IMR-90 (cell line): ENCODE measurements around the gene PTGS1. TPM values are rescaled to one million over a fixed set of nuclear protein-coding genes. Genes with fewer than 3 reads are reported as not detected.

ENCODE experiments used
- ATAC-seq: fragments of 200-7000 bp; cut with Tn5 transposase; 2 replicates; pipeline ENCODE4 v1.9.1; 2020; ENCODE audit warnings: low read depth, mild to moderate bottlenecking, moderate library complexity
- BruUV-seq: library from RNA; stranded (reverse); fragments of 400-500 nt; replicated peaks from 2 replicates; lab custom pipeline; 2021; lab: Mats Ljungman, UMichigan
- CTCF ChIA-PET: fragments of 300-600 bp; formaldehyde crosslinking; extraction: SDS; loops from one replicate; lab custom pipeline; 2021; ENCODE audit warnings: antibody characterized with exemption; lab: Yijun Ruan, JAX
- POLR2A ChIA-PET: fragments of 300-600 bp; sonication (Branson Sonifier 250); formaldehyde crosslinking; loops from one replicate; lab custom pipeline; 2022; ENCODE audit warnings: antibody characterized with exemption; ENCODE audit not compliant: unreplicated experiment; lab: Charles Lee
- DNase-seq: peaks from one replicate; pipeline ENCODE4 v3.0.0; 2013
- H2AFZ ChIP-seq: replicated peaks from 2 replicates; pipeline ENCODE3; 2013; ENCODE audit warnings: low read length, mild to moderate bottlenecking; ENCODE audit not compliant: poor library complexity
- H2AK5ac ChIP-seq: 2 replicates; pipeline ENCODE4 v1.6.1; 2013; ENCODE audit warnings: low read depth, low read length, inconsistent platforms
- H2AK9ac ChIP-seq: replicated peaks from 2 replicates; pipeline ENCODE3; 2013; ENCODE audit warnings: mild to moderate bottlenecking, low read depth, low read length, moderate library complexity; ENCODE audit not compliant: poor library complexity
- H2BK120ac ChIP-seq: 2 replicates; pipeline ENCODE4 v1.6.1; 2013; ENCODE audit warnings: low read depth, low read length, inconsistent platforms
- H2BK15ac ChIP-seq: 3 replicates; pipeline ENCODE4 v1.6.1; 2013; ENCODE audit warnings: low read depth, low read length, inconsistent platforms
- H2BK20ac ChIP-seq: 2 replicates; pipeline ENCODE4 v1.6.1; 2013; ENCODE audit warnings: low read depth, mild to moderate bottlenecking, inconsistent platforms, low read length, moderate library complexity
- H2BK5ac ChIP-seq: 2 replicates; pipeline ENCODE4 v1.6.1; 2013; ENCODE audit warnings: mild to moderate bottlenecking, low read depth, low read length, inconsistent platforms; ENCODE audit not compliant: poor library complexity, severe bottlenecking
- H3K14ac ChIP-seq: replicated peaks from 2 replicates; pipeline ENCODE4 v1.6.1; 2013; ENCODE audit warnings: low read depth, low read length, inconsistent platforms
- H3K18ac ChIP-seq: 2 replicates; pipeline ENCODE4 v1.6.1; 2013; ENCODE audit warnings: low read depth, low read length, control low read depth
- H3K23ac ChIP-seq: 2 replicates; pipeline ENCODE4 v1.6.1; 2013; ENCODE audit warnings: low read depth, low read length, inconsistent platforms
- H3K27ac ChIP-seq: 2 replicates; pipeline ENCODE4 v1.5.1; 2013; ENCODE audit warnings: mild to moderate bottlenecking, control low read depth, low read length; ENCODE audit not compliant: insufficient read depth
- H3K27me3 ChIP-seq: 2 replicates; pipeline ENCODE4 v1.6.1; 2013; ENCODE audit warnings: low read length; ENCODE audit not compliant: control insufficient read depth, insufficient read depth
- H3K36me3 ChIP-seq: 2 replicates; pipeline ENCODE4 v1.6.1; 2013; ENCODE audit warnings: low read length, mixed read lengths; ENCODE audit not compliant: control insufficient read depth, insufficient read depth
- H3K4ac ChIP-seq: 2 replicates; pipeline ENCODE4 v1.6.1; 2013; ENCODE audit warnings: low read depth, low read length, inconsistent platforms
- H3K4me1 ChIP-seq: 2 replicates; pipeline ENCODE4 v1.6.1; 2013; ENCODE audit warnings: low read length, mixed read lengths; ENCODE audit not compliant: control insufficient read depth, insufficient read depth
- H3K4me2 ChIP-seq: 2 replicates; pipeline ENCODE4 v1.6.1; 2013; ENCODE audit warnings: low read depth, mild to moderate bottlenecking, control low read depth, low read length, moderate library complexity
- H3K4me3 ChIP-seq: 2 replicates; pipeline ENCODE4 v1.5.1; 2013; ENCODE audit warnings: low read depth, mild to moderate bottlenecking, control low read depth, low read length, moderate library complexity; ENCODE audit not compliant: insufficient read depth
- H3K56ac ChIP-seq: 2 replicates; pipeline ENCODE4 v1.6.1; 2013; ENCODE audit warnings: low read length, inconsistent platforms; ENCODE audit not compliant: insufficient read depth; ENCODE audit errors: extremely low read depth
- H3K79me1 ChIP-seq, 2 experiments: 2 replicates each; pipeline ENCODE4 v1.6.1; 2013; ENCODE audit warnings: low read length in 2 of 2, inconsistent platforms in 1 of 2, low read depth in 1 of 2
- H3K9ac ChIP-seq: 2 replicates; pipeline ENCODE4 v1.6.1; 2013; ENCODE audit warnings: low read depth, low read length, control low read depth
- H3K9me1 ChIP-seq: 2 replicates; pipeline ENCODE4 v1.6.1; 2013; ENCODE audit warnings: low read length, inconsistent platforms; ENCODE audit not compliant: insufficient read depth
- H3K9me3 ChIP-seq: 2 replicates; pipeline ENCODE4 v1.6.1; 2013; ENCODE audit warnings: low read length; ENCODE audit not compliant: control insufficient read depth, insufficient read depth
- H4K20me1 ChIP-seq: 2 replicates; pipeline ENCODE4 v1.6.1; 2013; ENCODE audit warnings: low read length, inconsistent platforms; ENCODE audit not compliant: insufficient read depth
- H4K5ac ChIP-seq: 2 replicates; pipeline ENCODE4 v1.6.1; 2013; ENCODE audit warnings: mild to moderate bottlenecking, low read depth, low read length, control low read depth
- H4K8ac ChIP-seq, 2 experiments: 2 replicates each; pipeline ENCODE4 v1.6.1; 2013; ENCODE audit warnings: low read depth in 2 of 2, low read length in 2 of 2, control low read depth in 1 of 2, inconsistent platforms in 1 of 2
- H4K91ac ChIP-seq: 2 replicates; pipeline ENCODE4 v1.6.1; 2013; ENCODE audit warnings: low read depth, low read length, inconsistent platforms; ENCODE audit not compliant: insufficient read depth
- BHLHE40 ChIP-seq: fragments of 150-350 bp; IDR thresholded peaks from 2 replicates; pipeline ENCODE4 v1.6.1; 2016; ENCODE audit warnings: mild to moderate bottlenecking, low read depth, low read length
- CEBPB ChIP-seq: IDR thresholded peaks from 2 replicates; pipeline ENCODE4 v1.6.1; 2012; ENCODE audit warnings: low read depth, low read length, improper control_type of control experiment
- MAFK ChIP-seq: IDR thresholded peaks from 2 replicates; pipeline ENCODE4 v1.6.1; 2012; ENCODE audit warnings: low read depth, low read length, improper control_type of control experiment
- MAZ ChIP-seq: IDR thresholded peaks from 2 replicates; pipeline ENCODE4 v1.6.1; 2012; ENCODE audit warnings: low read depth, mild to moderate bottlenecking, low read length, improper control_type of control experiment, moderate library complexity, borderline replicate concordance
- POLR2A ChIP-seq: IDR thresholded peaks from 2 replicates; pipeline ENCODE4 v1.6.1; 2012; ENCODE audit warnings: mild to moderate bottlenecking, low read depth, low read length
- RAD21 ChIP-seq: IDR thresholded peaks from 2 replicates; pipeline ENCODE4 v1.6.1; 2012; ENCODE audit warnings: low read length, improper control_type of control experiment
- RFX5 ChIP-seq: IDR thresholded peaks from 2 replicates; pipeline ENCODE4 v1.8.0; 2012; ENCODE audit warnings: low read depth, mild to moderate bottlenecking, low read length, moderate library complexity
- SMC3 ChIP-seq: fragments of 150-350 bp; IDR thresholded peaks from 2 replicates; pipeline ENCODE4 v1.6.1; 2016; ENCODE audit warnings: low read depth, mild to moderate bottlenecking, antibody characterized with exemption, low read length, moderate library complexity
- WGBS, 2 experiments: methylation state at CpG; one replicate each; pipeline versions ENCODE4 v1.1.5 to v1.1.7; 2013; ENCODE audit warnings: missing lambda C conversion rate in 2 of 2; ENCODE audit not compliant: insufficient read length in 1 of 2; ENCODE audit errors: extremely low coverage in 2 of 2; 5-methylcytosine and 5-hydroxymethylcytosine counted together
- dilution Hi-C: fragments of 300-500 bp; cut with HindIII; formaldehyde crosslinking; loops from one replicate; pipeline ENCODE4 v1.14.3; 2018; ENCODE audit warnings: low sequenced_read_pairs; ENCODE audit not compliant: unreplicated experiment
- in situ Hi-C: fragments of 300-500 bp; cut with MboI; formaldehyde crosslinking; loops from 3 replicates; pipeline ENCODE4 v1.14.3; 2019; ENCODE audit warnings: low sequenced_read_pairs, inconsistent platforms, mixed read lengths
- intact Hi-C: fragments of 100-400 bp; cut with micrococcal nuclease; formaldehyde crosslinking; loops from 2 replicates; pipeline ENCODE4 v1.10.0; 2022
- polyA plus RNA-seq, 3 experiments: library from polyadenylated mRNA; depleted of rRNA; stranded (reverse); fragments of >200 nt; gene quantifications; 2 replicates each; pipeline ENCODE4 v1.2.3, GENCODE V29; 2012; ENCODE audit warnings: low replicate concordance in 1 of 3
- total RNA-seq: library from RNA; depleted of rRNA; stranded (reverse); fragments of >200 nt; gene quantifications from 2 replicates; pipeline ENCODE4 v1.2.3, GENCODE V29; 2012

Gene PTGS1
- total and polyA plus RNA-seq, 2 of the 4 experiments (the other 2 are of a cell fraction): 24.7 to 38.3 TPM

GRCh38 chr9:122371846-122372245 lies 1.0 kb downstream of the PTGS1 start:
- H4K91ac ChIP-seq: peak overlapping the region; percentile 50
- peak overlapping the region; percentile 64 for H2BK120ac ChIP-seq
- peak overlapping the region; percentile 71 for H3K9ac ChIP-seq
- POLR2A ChIA-PET: no interaction called here
- peak overlapping the region; percentile 61 for H3K27ac ChIP-seq
- DNase-seq (no peak), ATAC-seq (no peak)
- H2BK5ac ChIP-seq: no peak overlapping the region
- peaks cover 35 to 57% of the 10 kb centered on the region in 2 experiments; a peak in 3 of 4 replicates for H3K79me1 ChIP-seq
- peak overlapping the region; percentile 81 for H3K4me3 ChIP-seq
- H4K20me1 ChIP-seq: no peaks in the 10 kb centered on the region
- peak overlapping the region; percentile 29 for H2BK20ac ChIP-seq
- H4K8ac ChIP-seq: peak overlapping the region; percentile 45 to 94; a peak in 3 of 4 replicates
- peak overlapping the region; percentile 86 for H2AK9ac ChIP-seq
- no peaks in the 10 kb centered on the region for H3K27me3 ChIP-seq
- H3K9me1 ChIP-seq: peaks cover 34% of the 10 kb centered on the region
- BruUV-seq: no TSS peak
- CTCF ChIA-PET: no interaction called here
- in situ Hi-C loops (loop anchor here (10.0 kb wide), 1 partner anchor 443 kb away; no protein-coding TSS in a partner anchor), intact Hi-C loops (no loop called here), dilution Hi-C loops (no loop called here)
- H3K4me1 ChIP-seq: peaks cover 42% of the 10 kb centered on the region
- peak overlapping the region; percentile 21; the same call in 1 of the 2 replicates for H3K18ac ChIP-seq
- H3K36me3 ChIP-seq: peaks cover 5% of the 10 kb centered on the region
- peak overlapping the region; percentile 31; the same call in 1 of the 2 replicates for H4K5ac ChIP-seq
- no peaks in the 10 kb centered on the region for H3K9me3 ChIP-seq
- H2AK5ac ChIP-seq: peak overlapping the region; percentile 80
- WGBS, 2 experiments: no CpG with 5 or more reads among the region's 8 CpGs
- peak overlapping the region; percentile 34; the same call in 1 of the 2 replicates for H3K56ac ChIP-seq
- H3K4ac ChIP-seq: peak overlapping the region; percentile 72
- TF ChIP-seq RAD21 (no peak), RFX5 (no peak), BHLHE40 (no peak), CEBPB (no peak), SMC3 (no peak), POLR2A (no peak), MAZ (no peak), MAFK (no peak)
- H3K4me2 ChIP-seq: peak overlapping the region; percentile 89
- peak overlapping the region; percentile 72 for H3K23ac ChIP-seq
- peak overlapping the region; percentile 89 for H2AFZ ChIP-seq
- peak overlapping the region; percentile 37; the same call in 2 of the 3 replicates for H2BK15ac ChIP-seq
- H3K14ac ChIP-seq: peak overlapping the region; percentile 77
